Prostate gland (tissue), 2 donors: ENCODE measurements around the gene TCIRG1. TPM values are rescaled to one million over a fixed set of nuclear protein-coding genes. Genes with fewer than 3 reads are reported as not detected.
A peak's percentile ranks its signal among the peaks of the same experiment; 100 is the strongest.

Experiments used
- DNase-seq: peaks from one replicate; pipeline ENCODE4 v3.0.0-alpha.2; 2019; ENCODE audit warnings: low spot score
- H3K27ac ChIP-seq, 2 donors: fragments of 200-600 bp; sonication (generic); 2 replicates each; pipeline ENCODE4 v1.5.1; 2017 to 2019
- H3K27me3 ChIP-seq: fragments of 200-600 bp; sonication (generic); replicated peaks from 2 replicates; pipeline ENCODE4 v1.5.1; 2019; ENCODE audit not compliant: insufficient read depth
- H3K36me3 ChIP-seq, 2 donors: fragments of 200-600 bp; sonication (generic); 1 replicate in 1 of 2; 2 replicates in 1 of 2; pipeline versions ENCODE4 v1.5.1 to v1.8.1; 2017 to 2019
- H3K4me1 ChIP-seq: fragments of 200-600 bp; sonication (generic); replicated peaks from 2 replicates; pipeline ENCODE4 v1.5.1; 2019
- H3K4me3 ChIP-seq, 2 donors: fragments of 200-600 bp; sonication (generic); 2 replicates each; pipeline ENCODE4 v1.5.1; 2017 to 2019
- H3K9me3 ChIP-seq: fragments of 200-600 bp; sonication (generic); 2 replicates; pipeline ENCODE4 v1.5.1; 2017
- POLR2A ChIP-seq: fragments of 450-650 bp; IDR thresholded peaks from one replicate; pipeline ENCODE4 v1.6.1; 2016; ENCODE audit warnings: antibody characterized with exemption, mild to moderate bottlenecking
- POLR2AphosphoS5 ChIP-seq: sonication (generic); formaldehyde crosslinking; IDR thresholded peaks from one replicate; pipeline ENCODE4 v1.6.1; 2017; ENCODE audit warnings: antibody characterized with exemption
- WGBS: methylation state at CpG from one replicate; pipeline ENCODE4 v1.1.5; 2018; 5-methylcytosine and 5-hydroxymethylcytosine counted together
- intact Hi-C: fragments of 100-400 bp; cut with DNase I; formaldehyde crosslinking; loops from one replicate; pipeline ENCODE4 v1.14.2; 2022
- total RNA-seq, 2 donors: library from RNA; depleted of rRNA; stranded (reverse); fragments of >200 nt; gene quantifications; one replicate each; pipeline ENCODE4 v1.1.0, GENCODE V29; 2016
- TF ChIP-seq, protein P1 (sequence below), 4 experiments: fragments of 200-600 bp in 2 of 4; fragments of 450-650 bp in 2 of 4; sonication (generic) in 2 of 4; IDR thresholded peaks; 1 replicate in 3 of 4; 2 replicates in 1 of 4; pipeline ENCODE4 v1.5.1; 2016 to 2019; ENCODE audit warnings: antibody characterized with exemption in 4 of 4, mild to moderate bottlenecking in 2 of 4, moderate library complexity in 2 of 4

Gene TCIRG1
- total RNA-seq, 2 donors from 2014 or later: 114 to 118 TPM

DNA sequence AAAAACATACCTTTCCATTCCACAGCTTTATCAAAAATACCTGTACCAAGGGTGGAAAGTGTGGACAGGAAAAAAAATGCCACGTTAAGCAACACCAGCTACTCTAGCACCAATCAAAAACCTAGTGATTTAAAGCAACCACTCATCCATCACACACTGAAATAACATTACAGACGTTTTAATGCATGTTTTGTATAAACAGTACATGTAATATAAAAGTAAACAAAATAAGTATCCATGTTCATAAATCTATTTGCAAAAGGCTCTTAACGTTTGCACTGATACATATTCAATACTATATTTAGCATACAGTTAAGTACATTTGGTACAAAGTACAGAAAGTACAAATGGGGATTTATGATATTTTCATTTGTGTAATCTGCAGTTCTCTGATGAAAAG lies 43.7 kb downstream of the TCIRG1 start:
- no peak for DNase-seq
- intact Hi-C loops: no loop called here
- no peak overlapping the region for H3K4me3 ChIP-seq
- H3K36me3 ChIP-seq: no peaks in the 10 kb centered on the region
- H3K9me3 ChIP-seq: no peaks in the 10 kb centered on the region
- H3K4me1 ChIP-seq: peaks cover 22% of the 10 kb centered on the region
- no peak for TF ChIP-seq POLR2A
- TF ChIP-seq, protein P1, sequence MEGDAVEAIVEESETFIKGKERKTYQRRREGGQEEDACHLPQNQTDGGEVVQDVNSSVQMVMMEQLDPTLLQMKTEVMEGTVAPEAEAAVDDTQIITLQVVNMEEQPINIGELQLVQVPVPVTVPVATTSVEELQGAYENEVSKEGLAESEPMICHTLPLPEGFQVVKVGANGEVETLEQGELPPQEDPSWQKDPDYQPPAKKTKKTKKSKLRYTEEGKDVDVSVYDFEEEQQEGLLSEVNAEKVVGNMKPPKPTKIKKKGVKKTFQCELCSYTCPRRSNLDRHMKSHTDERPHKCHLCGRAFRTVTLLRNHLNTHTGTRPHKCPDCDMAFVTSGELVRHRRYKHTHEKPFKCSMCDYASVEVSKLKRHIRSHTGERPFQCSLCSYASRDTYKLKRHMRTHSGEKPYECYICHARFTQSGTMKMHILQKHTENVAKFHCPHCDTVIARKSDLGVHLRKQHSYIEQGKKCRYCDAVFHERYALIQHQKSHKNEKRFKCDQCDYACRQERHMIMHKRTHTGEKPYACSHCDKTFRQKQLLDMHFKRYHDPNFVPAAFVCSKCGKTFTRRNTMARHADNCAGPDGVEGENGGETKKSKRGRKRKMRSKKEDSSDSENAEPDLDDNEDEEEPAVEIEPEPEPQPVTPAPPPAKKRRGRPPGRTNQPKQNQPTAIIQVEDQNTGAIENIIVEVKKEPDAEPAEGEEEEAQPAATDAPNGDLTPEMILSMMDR (IDR thresholded peaks at IDR 0.05): no peak
- TF ChIP-seq POLR2AphosphoS5: no peak
- no peaks in the 10 kb centered on the region for H3K27me3 ChIP-seq
- peak overlapping the region; percentile 61 to 71 for H3K27ac ChIP-seq
- 17% methylated on average over 3 of the region's 3 CpGs for WGBS

DNA sequence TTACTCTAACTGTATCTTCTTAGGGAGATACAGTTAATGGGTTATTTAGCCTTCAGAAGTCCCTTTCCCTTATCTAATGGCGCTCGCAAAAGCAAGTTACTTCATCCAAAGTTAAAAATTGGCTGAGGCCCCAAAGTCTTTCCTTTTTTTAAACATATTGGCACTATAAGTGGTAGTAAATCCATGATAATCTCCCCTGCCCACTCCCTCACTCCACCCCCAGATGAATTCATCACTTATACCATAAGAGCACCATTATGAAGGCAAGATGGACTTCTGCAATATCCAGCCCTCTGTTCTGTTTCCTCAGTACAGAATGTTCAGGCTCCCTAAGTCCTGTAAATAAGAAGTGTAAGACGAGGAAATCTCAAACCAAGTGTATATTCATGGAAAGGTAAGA lies 44.7 kb downstream of the TCIRG1 start:
- WGBS: 77% methylated on average over 3 of the region's 3 CpGs
- H3K4me1 ChIP-seq: peaks cover 13% of the 10 kb centered on the region
- H3K27me3 ChIP-seq: no peaks in the 10 kb centered on the region
- no peak overlapping the region for H3K4me3 ChIP-seq
- TF ChIP-seq POLR2A (no peak), POLR2AphosphoS5 (no peak)
- TF ChIP-seq, protein P1 (IDR thresholded peaks at IDR 0.05): no peak
- H3K27ac ChIP-seq: peak overlapping the region in 1 of 2 donors; percentile 71
- DNase-seq: no peak
- intact Hi-C loops: no loop called here
- H3K36me3 ChIP-seq: no peaks in the 10 kb centered on the region
- H3K9me3 ChIP-seq: no peaks in the 10 kb centered on the region

DNA sequence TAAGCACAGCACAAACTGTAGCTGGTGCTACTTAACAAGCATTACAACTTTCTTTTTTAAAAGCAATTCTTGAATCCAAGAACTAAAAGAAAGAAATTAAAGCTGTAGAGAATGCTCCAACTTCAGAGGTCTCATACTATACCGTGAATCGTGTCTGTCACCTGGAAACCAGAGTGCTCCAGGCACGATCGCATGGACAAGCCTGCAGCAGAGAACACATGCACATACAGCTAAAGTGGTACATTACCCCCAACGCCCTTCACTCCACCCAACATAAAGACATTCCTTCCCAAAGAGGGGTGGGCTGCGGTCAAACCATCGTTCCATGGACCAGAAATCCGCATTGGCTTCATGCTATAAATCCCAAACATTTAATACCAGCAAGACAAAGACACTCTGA lies 50.9 kb downstream of the TCIRG1 start:
- no peaks in the 10 kb centered on the region for H3K36me3 ChIP-seq
- no peak for TF ChIP-seq POLR2AphosphoS5
- TF ChIP-seq, protein P1 (IDR thresholded peaks at IDR 0.05): no peak
- no peaks in the 10 kb centered on the region for H3K9me3 ChIP-seq
- H3K4me1 ChIP-seq: no peaks in the 10 kb centered on the region
- DNase-seq: no peak
- intact Hi-C loops: no loop called here
- no peaks in the 10 kb centered on the region for H3K27me3 ChIP-seq
- H3K4me3 ChIP-seq: no peak overlapping the region
- 82% methylated on average over 8 of the region's 8 CpGs for WGBS
- peak overlapping the region in 1 of 2 donors; percentile 29 for H3K27ac ChIP-seq

DNA sequence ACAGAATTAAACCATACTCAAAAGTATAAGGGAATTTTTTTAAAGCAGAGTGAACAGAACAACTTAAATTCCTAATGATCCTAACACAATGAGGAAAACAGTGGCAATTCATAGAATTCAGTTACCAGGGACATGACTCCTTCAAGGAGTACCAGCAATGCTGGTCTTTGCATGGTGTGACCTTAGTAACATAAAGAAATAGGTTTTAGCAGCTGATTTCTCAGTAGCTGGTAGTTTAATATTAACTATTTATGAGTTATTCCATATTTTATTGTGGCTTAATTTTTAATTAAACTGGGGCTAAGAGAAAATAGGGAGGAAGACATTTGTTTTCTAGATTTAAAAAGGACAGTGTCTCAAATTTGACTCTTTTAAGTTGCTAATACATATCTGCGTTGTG lies 51.5 kb downstream of the TCIRG1 start:
- no peaks in the 10 kb centered on the region for H3K36me3 ChIP-seq
- intact Hi-C loops: no loop called here
- DNase-seq: no peak
- no peak overlapping the region for H3K4me3 ChIP-seq
- peak overlapping the region; percentile 16 to 29 for H3K27ac ChIP-seq
- H3K9me3 ChIP-seq: no peaks in the 10 kb centered on the region
- 60% methylated on average over 1 of the region's 1 CpG for WGBS
- H3K27me3 ChIP-seq: no peaks in the 10 kb centered on the region
- no peaks in the 10 kb centered on the region for H3K4me1 ChIP-seq
- TF ChIP-seq, protein P1 (IDR thresholded peaks at IDR 0.05): no peak
- TF ChIP-seq POLR2AphosphoS5 (no peak), POLR2A (no peak)

DNA sequence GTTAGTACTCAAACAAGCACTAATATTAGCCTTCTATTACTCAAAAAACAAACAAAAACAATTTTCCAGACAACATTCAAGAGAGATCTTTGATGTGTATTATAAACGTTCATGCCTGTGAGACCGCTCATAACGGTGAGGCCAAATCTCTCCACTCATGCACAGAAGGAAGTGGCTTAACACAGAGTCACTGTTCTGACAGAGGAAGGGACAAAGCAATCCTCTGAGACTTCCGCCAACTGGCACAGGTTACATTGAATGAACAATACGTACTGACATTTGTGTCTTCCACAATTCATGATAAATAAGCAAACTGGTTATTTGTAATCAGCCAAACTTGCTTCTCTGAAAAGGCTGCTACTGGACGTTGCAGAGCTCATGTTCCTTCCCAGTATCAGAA lies 51.9 kb downstream of the TCIRG1 start:
- H3K4me1 ChIP-seq: no peaks in the 10 kb centered on the region
- H3K36me3 ChIP-seq: no peaks in the 10 kb centered on the region
- no peaks in the 10 kb centered on the region for H3K9me3 ChIP-seq
- peak; percentile 64 for DNase-seq
- H3K27me3 ChIP-seq: no peaks in the 10 kb centered on the region
- peak overlapping the region; percentile 16 to 29 for H3K27ac ChIP-seq
- no peak overlapping the region for H3K4me3 ChIP-seq
- TF ChIP-seq, protein P1 (IDR thresholded peaks at IDR 0.05): no peak
- peak; percentile 64 for TF ChIP-seq POLR2AphosphoS5
- WGBS: 26% methylated on average over 6 of the region's 6 CpGs
- intact Hi-C loops: no loop called here
